ENCODE measurements around the gene FKBP2.

- no peak for TF ChIP-seq GATA2 (IDR thresholded peaks at IDR 0.05; ENCODE audit: low read depth, low read length)
- TF ChIP-seq GATA3 (IDR thresholded peaks at IDR 0.05; ENCODE audit: low read depth, low read length): no peak
Observed at GRCh38 chr11:64267207-64267945, 26.5 kb downstream of the FKBP2 start.
